Glutamatergic neuron (in vitro differentiated cells): ENCODE data around the gene EVL. TPM values are rescaled to one million over a fixed set of nuclear protein-coding genes. Genes with fewer than 3 reads are reported as not detected.

Experiments
- DNase-seq: peaks from one replicate; pipeline ENCODE4 v3.0.0; 2022
- H3K27ac Mint-ChIP-seq: one replicate; pipeline ENCODE4 v1.8.0; 2020; ENCODE audit warnings: mild to moderate bottlenecking, mixed read lengths, inconsistent platforms; ENCODE audit not compliant: unreplicated experiment
- H3K27me3 Mint-ChIP-seq: one replicate; pipeline ENCODE4 v1.8.0; 2020; ENCODE audit warnings: mild to moderate bottlenecking, moderate library complexity, mixed read lengths, inconsistent platforms; ENCODE audit not compliant: unreplicated experiment
- H3K36me3 Mint-ChIP-seq: one replicate; pipeline ENCODE4 v1.8.0; 2020; ENCODE audit warnings: mild to moderate bottlenecking, mixed read lengths, inconsistent platforms; ENCODE audit not compliant: unreplicated experiment
- H3K4me1 Mint-ChIP-seq: one replicate; pipeline ENCODE4 v1.8.0; 2020; ENCODE audit warnings: mild to moderate bottlenecking, low read depth, mixed read lengths, inconsistent platforms; ENCODE audit not compliant: unreplicated experiment
- H3K4me3 Mint-ChIP-seq: one replicate; pipeline ENCODE4 v1.8.0; 2020; ENCODE audit warnings: mild to moderate bottlenecking, mixed read lengths, inconsistent platforms; ENCODE audit not compliant: unreplicated experiment
- H3K9me3 Mint-ChIP-seq: one replicate; pipeline ENCODE4 v1.8.0; 2020; ENCODE audit warnings: mild to moderate bottlenecking, moderate library complexity, mixed read lengths, inconsistent platforms; ENCODE audit not compliant: unreplicated experiment
- CTCF ChIP-seq: fragments of 200-600 bp; sonication (generic); IDR thresholded peaks from one replicate; pipeline ENCODE4 v1.5.0; 2021; ENCODE audit not compliant: partially characterized antibody, unreplicated experiment
- total RNA-seq: library from RNA; stranded (reverse); fragmentation: NEBNext Ultra II Directional; extraction: Animal tissue kit (Norgen Biotek cat#: 25700); gene quantifications from one replicate; pipeline ENCODE4 v1.2.1, GENCODE V29; 2021; ENCODE audit not compliant: unreplicated experiment

EVL gene
- total RNA-seq, 1 donor from 2014 or later: 381 TPM

- H3K4me1 Mint-ChIP-seq: peaks cover 11% of the 10 kb centered on the region
- H3K36me3 Mint-ChIP-seq: no peaks in the 10 kb centered on the region
- H3K27ac Mint-ChIP-seq: no peak overlapping the region
- H3K9me3 Mint-ChIP-seq: peaks cover 1% of the 10 kb centered on the region
- H3K4me3 Mint-ChIP-seq: no peak overlapping the region
- TF ChIP-seq CTCF: no peak
- DNase-seq: no peak
- H3K27me3 Mint-ChIP-seq: peaks cover 3% of the 10 kb centered on the region
Observed at GRCh38 chr14:100047600-100047999, 17.6 kb upstream of the EVL start.

- peaks cover 11% of the 10 kb centered on the region for H3K4me1 Mint-ChIP-seq
- H3K36me3 Mint-ChIP-seq: no peaks in the 10 kb centered on the region
- no peak for DNase-seq
- peaks cover 3% of the 10 kb centered on the region for H3K27me3 Mint-ChIP-seq
- peaks cover 1% of the 10 kb centered on the region for H3K9me3 Mint-ChIP-seq
- no peak overlapping the region for H3K27ac Mint-ChIP-seq
- H3K4me3 Mint-ChIP-seq: no peak overlapping the region
- TF ChIP-seq CTCF: no peak
Observed at GRCh38 chr14:100048786-100049185, 16.4 kb upstream of the EVL start.

- Mint-ChIP-seq H3K27ac (no peak overlapping the region), H3K36me3 (no peaks in the 10 kb centered on the region), H3K9me3 (peaks cover 1% of the 10 kb centered on the region), H3K4me3 (no peak overlapping the region), H3K27me3 (peaks cover 3% of the 10 kb centered on the region), H3K4me1 (peaks cover 11% of the 10 kb centered on the region)
- TF ChIP-seq CTCF: no peak
- DNase-seq: no peak
Observed at GRCh38 chr14:100049220-100049619, 16.0 kb upstream of the EVL start.

- H3K27me3 Mint-ChIP-seq: peaks cover 4% of the 10 kb centered on the region
- H3K4me1 Mint-ChIP-seq: peaks cover 10% of the 10 kb centered on the region
- H3K36me3 Mint-ChIP-seq: no peaks in the 10 kb centered on the region
- H3K27ac Mint-ChIP-seq: peak overlapping the region; percentile 8
- H3K9me3 Mint-ChIP-seq: peaks cover 3% of the 10 kb centered on the region
- TF ChIP-seq CTCF: no peak
- DNase-seq: no peak
- H3K4me3 Mint-ChIP-seq: no peak overlapping the region
Observed at GRCh38 chr14:100051103-100051502, 14.1 kb upstream of the EVL start.

- Mint-ChIP-seq H3K9me3 (peaks cover 3% of the 10 kb centered on the region), H3K27me3 (peaks cover 5% of the 10 kb centered on the region), H3K4me1 (peaks cover 10% of the 10 kb centered on the region), H3K36me3 (no peaks in the 10 kb centered on the region), H3K27ac (peak overlapping the region; percentile 8), H3K4me3 (no peak overlapping the region)
- TF ChIP-seq CTCF: no peak
- DNase-seq: no peak
Observed at GRCh38 chr14:100051543-100051942, 13.7 kb upstream of the EVL start.
